A673 (cell line): Measurements from ENCODE around the gene SMAD6.

Source experiments
- EZH2 ChIP-seq: fragments of 200-600 bp; sonication (generic); IDR thresholded peaks from 2 replicates; pipeline ENCODE4 v1.6.1; 2017; ENCODE audit warnings: borderline replicate concordance, low read depth, mild to moderate bottlenecking, mixed read lengths, antibody characterized with exemption, low read length; ENCODE audit not compliant: poor library complexity, severe bottlenecking
- TF ChIP-seq, protein P1 (sequence below): fragments of 300-800, 200-600 bp; sonication (generic); conservative IDR thresholded peaks from 2 replicates; pipeline ENCODE4 v1.5.1; 2017; ENCODE audit warnings: low read depth, mild to moderate bottlenecking, antibody characterized with exemption, low read length, moderate library complexity, mixed read lengths

DNA sequence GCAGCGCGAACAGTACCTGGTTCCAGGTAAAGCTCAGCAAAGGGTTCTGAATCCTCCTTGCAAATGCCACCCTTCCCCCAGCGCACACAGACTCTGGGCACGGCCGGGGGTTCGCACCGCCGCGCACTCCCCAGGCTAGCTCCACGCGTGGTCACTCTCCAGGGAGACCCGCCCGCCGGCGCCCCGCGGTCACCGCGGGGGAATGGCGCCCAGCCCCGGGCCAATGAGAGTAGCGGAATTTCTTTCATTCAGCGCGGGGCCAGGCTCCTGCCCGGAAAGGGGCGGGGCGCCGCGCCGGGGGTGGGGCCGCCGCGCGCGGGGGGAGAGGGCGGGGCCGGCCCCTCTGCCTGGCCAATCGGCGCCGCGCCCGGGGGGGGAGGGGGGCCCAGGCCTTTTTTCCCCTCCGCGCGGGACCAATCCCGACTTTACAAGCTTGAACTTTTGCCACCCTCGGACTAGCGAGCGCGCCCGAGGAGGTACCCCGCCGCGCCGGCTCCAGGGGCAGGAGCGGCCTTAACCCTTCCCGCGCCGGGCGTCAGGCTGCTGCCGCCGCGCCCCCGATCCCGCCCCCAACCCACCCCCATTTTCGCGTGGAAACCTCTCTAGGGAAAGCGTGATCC is 1.1 kb upstream of the SMAD6 start:
- TF ChIP-seq, protein P1, sequence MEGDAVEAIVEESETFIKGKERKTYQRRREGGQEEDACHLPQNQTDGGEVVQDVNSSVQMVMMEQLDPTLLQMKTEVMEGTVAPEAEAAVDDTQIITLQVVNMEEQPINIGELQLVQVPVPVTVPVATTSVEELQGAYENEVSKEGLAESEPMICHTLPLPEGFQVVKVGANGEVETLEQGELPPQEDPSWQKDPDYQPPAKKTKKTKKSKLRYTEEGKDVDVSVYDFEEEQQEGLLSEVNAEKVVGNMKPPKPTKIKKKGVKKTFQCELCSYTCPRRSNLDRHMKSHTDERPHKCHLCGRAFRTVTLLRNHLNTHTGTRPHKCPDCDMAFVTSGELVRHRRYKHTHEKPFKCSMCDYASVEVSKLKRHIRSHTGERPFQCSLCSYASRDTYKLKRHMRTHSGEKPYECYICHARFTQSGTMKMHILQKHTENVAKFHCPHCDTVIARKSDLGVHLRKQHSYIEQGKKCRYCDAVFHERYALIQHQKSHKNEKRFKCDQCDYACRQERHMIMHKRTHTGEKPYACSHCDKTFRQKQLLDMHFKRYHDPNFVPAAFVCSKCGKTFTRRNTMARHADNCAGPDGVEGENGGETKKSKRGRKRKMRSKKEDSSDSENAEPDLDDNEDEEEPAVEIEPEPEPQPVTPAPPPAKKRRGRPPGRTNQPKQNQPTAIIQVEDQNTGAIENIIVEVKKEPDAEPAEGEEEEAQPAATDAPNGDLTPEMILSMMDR: no peak
- no peak for TF ChIP-seq EZH2
